Thyroid gland (tissue), 4 donors: Measurements from ENCODE around the gene PTPRE.

ENCODE experiments used
- CTCF ChIP-seq, 6 experiments: fragments of 200-600 bp in 3 of 6; fragments of 450-650 bp in 3 of 6; sonication (generic) in 3 of 6; IDR thresholded peaks; one replicate each; pipeline ENCODE4 v1.5.1; 2016 to 2019; ENCODE audit warnings: antibody characterized with exemption in 6 of 6, mild to moderate bottlenecking in 2 of 6, inconsistent platforms in 1 of 6, moderate library complexity in 1 of 6
- POLR2A ChIP-seq, 2 donors: fragments of 450-650 bp; IDR thresholded peaks; one replicate each; pipeline ENCODE4 v1.6.1; 2017; ENCODE audit warnings: antibody characterized with exemption in 2 of 2, mild to moderate bottlenecking in 2 of 2, moderate library complexity in 1 of 2

GRCh38 chr10:128072046-128072445 is 165.1 kb downstream of the PTPRE start:
- TF ChIP-seq CTCF (IDR thresholded peaks at IDR 0.05) (no peak), POLR2A (IDR thresholded peaks at IDR 0.05) (no peak)
